NT2/D1 (cell line): ENCODE results near the gene G3BP2.

ENCODE experiments used
- DNase-seq: peaks from one replicate; pipeline ENCODE4 v3.0.0-alpha.2; 2011; ENCODE audit warnings: low read depth, low spot score
- H3K27me3 ChIP-seq: 2 replicates; pipeline ENCODE4 v1.6.0; 2011; ENCODE audit warnings: mild to moderate bottlenecking; ENCODE audit not compliant: insufficient read length, insufficient read depth
- H3K36me3 ChIP-seq: 2 replicates; pipeline ENCODE4 v1.6.1; 2011; ENCODE audit warnings: mild to moderate bottlenecking, low read length, mixed read lengths; ENCODE audit not compliant: insufficient read depth, insufficient read length
- H3K4me1 ChIP-seq: 2 replicates; pipeline ENCODE4 v1.5.1; 2011; ENCODE audit not compliant: insufficient read depth, insufficient read length
- H3K4me3 ChIP-seq: 2 replicates; pipeline ENCODE4 v1.5.1; 2011; ENCODE audit warnings: low read depth; ENCODE audit not compliant: insufficient read length
- H3K9ac ChIP-seq: 2 replicates; pipeline ENCODE4 v1.6.0; 2011; ENCODE audit warnings: low read depth; ENCODE audit not compliant: insufficient read length
- H3K9me3 ChIP-seq: 2 replicates; pipeline ENCODE4 v1.5.1; 2011; ENCODE audit warnings: mild to moderate bottlenecking, low read length; ENCODE audit not compliant: insufficient read depth
- SUZ12 ChIP-seq: IDR thresholded peaks from 2 replicates; pipeline ENCODE4 v1.6.1; 2011; ENCODE audit not compliant: insufficient read length, insufficient read depth; ENCODE audit errors: extremely low read depth
- YY1 ChIP-seq: IDR thresholded peaks from 2 replicates; pipeline ENCODE4 v1.6.1; 2011; ENCODE audit not compliant: insufficient read length, insufficient read depth
- ZNF274 ChIP-seq: IDR thresholded peaks from 2 replicates; pipeline ENCODE4 v1.6.1; 2011; ENCODE audit warnings: mild to moderate bottlenecking, low read depth, low read length

Gene G3BP2

DNA sequence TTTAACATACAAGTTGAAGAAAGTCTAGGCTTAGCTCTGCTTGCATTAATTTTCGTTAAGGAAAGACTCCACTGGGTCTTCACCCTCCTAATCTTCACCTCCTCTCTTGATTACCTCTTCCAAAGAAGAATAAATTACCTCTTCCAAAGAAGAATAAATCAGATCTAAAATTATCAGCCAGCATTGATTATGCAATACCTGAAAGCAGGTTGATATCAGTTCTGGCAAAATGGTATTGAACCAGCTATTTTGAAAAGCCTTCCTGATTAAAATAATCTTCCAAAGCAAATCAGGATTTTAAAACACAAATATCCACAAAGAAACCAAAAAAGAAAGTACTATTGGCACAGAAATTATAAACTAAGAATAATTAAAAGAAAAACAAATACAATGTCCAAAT lies 79.8 kb downstream of the G3BP2 start:
- Histone ChIP-seq H3K36me3 (no peaks in the 10 kb centered on the region), H3K9me3 (no peaks in the 10 kb centered on the region), H3K9ac (no peak overlapping the region), H3K4me1 (no peaks in the 10 kb centered on the region), H3K27me3 (no peaks in the 10 kb centered on the region), H3K4me3 (no peak overlapping the region)
- no peak for DNase-seq
- TF ChIP-seq SUZ12 (no peak), ZNF274 (no peak), YY1 (no peak)
